NB4 (cell line): ENCODE measurements around the gene CACNG4.

Experiments
- DNase-seq: peaks from one replicate; pipeline ENCODE4 v3.0.0; 2010; ENCODE audit warnings: low read depth
- H3K4me3 ChIP-seq: one replicate; pipeline ENCODE4 v1.5.1; 2011; ENCODE audit warnings: mild to moderate bottlenecking, low read depth, low read length, moderate library complexity
- CTCF ChIP-seq: IDR thresholded peaks from one replicate; pipeline ENCODE4 v1.5.1; 2012; ENCODE audit warnings: low read depth, low read length
- MAX ChIP-seq: IDR thresholded peaks from 2 replicates; pipeline ENCODE4 v1.6.1; 2011; ENCODE audit warnings: low read depth, low read length
- MYC ChIP-seq: IDR thresholded peaks from 2 replicates; pipeline ENCODE4 v1.6.1; 2011; ENCODE audit warnings: low read depth, low read length
- POLR2A ChIP-seq: IDR thresholded peaks from 2 replicates; pipeline ENCODE4 v1.6.1; 2011; ENCODE audit warnings: mild to moderate bottlenecking; ENCODE audit not compliant: insufficient read length; ENCODE audit errors: extremely low read depth

Gene CACNG4

GRCh38 chr17:67059372-67059771 lies 94.9 kb downstream of the CACNG4 start:
- DNase-seq = no peak
- no peak overlapping the region for H3K4me3 ChIP-seq
- TF ChIP-seq POLR2A (no peak), CTCF (no peak), MAX (no peak), MYC (no peak)

- no peak for DNase-seq
- no peak overlapping the region for H3K4me3 ChIP-seq
- no peak for TF ChIP-seq POLR2A
- TF ChIP-seq CTCF = no peak
- TF ChIP-seq MYC = no peak
- no peak for TF ChIP-seq MAX
These were observed 98.6 kb downstream of the CACNG4 start for GRCh38 chr17:67063141-67063540.

GRCh38 chr17:67066717-67067116 lies 102.2 kb downstream of the CACNG4 start:
- no peak for DNase-seq
- H3K4me3 ChIP-seq = no peak overlapping the region
- TF ChIP-seq POLR2A (no peak), CTCF (no peak), MAX (no peak), MYC (no peak)

GRCh38 chr17:67067571-67068482 lies 103.3 kb downstream of the CACNG4 start:
- no peak for DNase-seq
- H3K4me3 ChIP-seq = no peak overlapping the region
- no peak for TF ChIP-seq POLR2A
- TF ChIP-seq MYC = no peak
- TF ChIP-seq CTCF = no peak
- no peak for TF ChIP-seq MAX

GRCh38 chr17:67068999-67069398 lies 104.5 kb downstream of the CACNG4 start:
- H3K4me3 ChIP-seq = no peak overlapping the region
- no peak for DNase-seq
- no peak for TF ChIP-seq POLR2A
- no peak for TF ChIP-seq CTCF
- TF ChIP-seq MAX = no peak
- TF ChIP-seq MYC = no peak
